Skeletal muscle tissue (tissue), 4 donors: ENCODE results near the gene CRYZ. TPM values are rescaled to one million over a fixed set of nuclear protein-coding genes. Genes with fewer than 3 reads are reported as not detected.

ENCODE experiments used
- H3K27ac ChIP-seq: one replicate; pipeline ENCODE4 v1.7.0; 2013; ENCODE audit warnings: mild to moderate bottlenecking, low read depth, low read length, inconsistent platforms
- H3K27me3 ChIP-seq, 3 donors: one replicate each; pipeline ENCODE4 v1.7.0; 2013; ENCODE audit warnings: low read length in 3 of 3; ENCODE audit not compliant: control insufficient read depth in 3 of 3, insufficient read depth in 3 of 3
- H3K36me3 ChIP-seq, 3 donors: one replicate each; pipeline ENCODE4 v1.7.0; 2013; ENCODE audit warnings: low read length in 3 of 3; ENCODE audit not compliant: control insufficient read depth in 3 of 3, insufficient read depth in 3 of 3
- H3K4me1 ChIP-seq, 3 donors: one replicate each; pipeline ENCODE4 v1.7.0; 2013; ENCODE audit warnings: low read length in 3 of 3, mild to moderate bottlenecking in 3 of 3; ENCODE audit not compliant: control insufficient read depth in 3 of 3, insufficient read depth in 3 of 3
- H3K4me3 ChIP-seq, 3 donors: one replicate each; pipeline ENCODE4 v1.7.0; 2013; ENCODE audit warnings: low read length in 3 of 3
- H3K9ac ChIP-seq, 3 donors: one replicate each; pipeline ENCODE4 v1.7.0; 2013; ENCODE audit warnings: low read length in 3 of 3, mild to moderate bottlenecking in 3 of 3, moderate library complexity in 2 of 3, low read depth in 1 of 3
- H3K9me3 ChIP-seq, 3 donors: one replicate each; pipeline ENCODE4 v1.7.0; 2013; ENCODE audit warnings: low read length in 3 of 3; ENCODE audit not compliant: control insufficient read depth in 3 of 3
- total RNA-seq: library from RNA; depleted of rRNA; stranded (reverse); fragments of >200 nt; gene quantifications from one replicate; pipeline ENCODE4 v1.2.3, GENCODE V29; 2014
- donor health status: Osteomylitis.

CRYZ gene
- total RNA-seq, 1 donor from 2014 or later = 21.4 TPM

GRCh38 chr1:74689621-74690363, 43.1 kb downstream of the CRYZ start:
- H3K36me3 ChIP-seq = no peaks in the 10 kb centered on the region
- no peaks in the 10 kb centered on the region for H3K4me1 ChIP-seq
- no peak overlapping the region for H3K27ac ChIP-seq
- H3K4me3 ChIP-seq = no peak overlapping the region
- H3K27me3 ChIP-seq = no peaks in the 10 kb centered on the region
- H3K9me3 ChIP-seq = no peaks in the 10 kb centered on the region
- H3K9ac ChIP-seq = no peak overlapping the region

- H3K27me3 ChIP-seq = no peaks in the 10 kb centered on the region
- H3K27ac ChIP-seq = no peak overlapping the region
- no peak overlapping the region for H3K4me3 ChIP-seq
- H3K36me3 ChIP-seq = no peaks in the 10 kb centered on the region
- no peak overlapping the region for H3K9ac ChIP-seq
- H3K9me3 ChIP-seq = no peaks in the 10 kb centered on the region
- H3K4me1 ChIP-seq = no peaks in the 10 kb centered on the region
Measured at GRCh38 chr1:74686928-74687327, 45.9 kb downstream of the CRYZ start.

GRCh38 chr1:74684301-74684700, 48.5 kb downstream of the CRYZ start:
- Histone ChIP-seq H3K4me3 (no peak overlapping the region), H3K27me3 (no peaks in the 10 kb centered on the region)

GRCh38 chr1:74683656-74684055, 49.2 kb downstream of the CRYZ start:
- no peak overlapping the region for H3K4me3 ChIP-seq
- H3K27me3 ChIP-seq = no peaks in the 10 kb centered on the region
- no peaks in the 10 kb centered on the region for H3K4me1 ChIP-seq
- H3K36me3 ChIP-seq = no peaks in the 10 kb centered on the region
- H3K9ac ChIP-seq = no peak overlapping the region
- no peaks in the 10 kb centered on the region for H3K9me3 ChIP-seq
- H3K27ac ChIP-seq = no peak overlapping the region

More at GRCh38 chr1:74684301-74684700, 48.5 kb downstream of the CRYZ start:
- Histone ChIP-seq H3K9ac (no peak overlapping the region), H3K36me3 (no peaks in the 10 kb centered on the region), H3K27ac (no peak overlapping the region), H3K9me3 (no peaks in the 10 kb centered on the region), H3K4me1 (no peaks in the 10 kb centered on the region)

- Histone ChIP-seq H3K27me3 (no peaks in the 10 kb centered on the region), H3K9me3 (no peaks in the 10 kb centered on the region), H3K4me1 (no peaks in the 10 kb centered on the region), H3K36me3 (no peaks in the 10 kb centered on the region), H3K9ac (no peak overlapping the region), H3K27ac (no peak overlapping the region), H3K4me3 (no peak overlapping the region)
Measured at GRCh38 chr1:74681851-74682250, 51.0 kb downstream of the CRYZ start.

- H3K9ac ChIP-seq = no peak overlapping the region
- no peaks in the 10 kb centered on the region for H3K9me3 ChIP-seq
- no peaks in the 10 kb centered on the region for H3K4me1 ChIP-seq
- H3K27ac ChIP-seq = no peak overlapping the region
- no peaks in the 10 kb centered on the region for H3K27me3 ChIP-seq
- H3K4me3 ChIP-seq = no peak overlapping the region
- H3K36me3 ChIP-seq = no peaks in the 10 kb centered on the region
Measured at GRCh38 chr1:74681449-74681848, 51.4 kb downstream of the CRYZ start.

GRCh38 chr1:74681001-74681400, 51.8 kb downstream of the CRYZ start:
- Histone ChIP-seq H3K9me3 (no peaks in the 10 kb centered on the region), H3K27me3 (no peaks in the 10 kb centered on the region), H3K9ac (no peak overlapping the region), H3K4me3 (no peak overlapping the region), H3K27ac (no peak overlapping the region), H3K4me1 (no peaks in the 10 kb centered on the region), H3K36me3 (no peaks in the 10 kb centered on the region)

GRCh38 chr1:74679811-74680210, 53.0 kb downstream of the CRYZ start:
- Histone ChIP-seq H3K4me1 (no peaks in the 10 kb centered on the region), H3K36me3 (no peaks in the 10 kb centered on the region), H3K4me3 (no peak overlapping the region), H3K27me3 (peaks cover under 1 to 3% (median 3%) of the 10 kb centered on the region in 3 donors), H3K27ac (no peak overlapping the region), H3K9ac (no peak overlapping the region), H3K9me3 (no peaks in the 10 kb centered on the region)

- Histone ChIP-seq H3K27me3 (peaks cover 9 to 17% (median 12%) of the 10 kb centered on the region in 3 donors), H3K9me3 (no peaks in the 10 kb centered on the region), H3K4me3 (no peak overlapping the region), H3K27ac (no peak overlapping the region), H3K9ac (no peak overlapping the region), H3K4me1 (peaks cover 0 to 5% (median 3%) of the 10 kb centered on the region in 3 donors), H3K36me3 (no peaks in the 10 kb centered on the region)
Measured at GRCh38 chr1:74677926-74678325, 54.9 kb downstream of the CRYZ start.

- Histone ChIP-seq H3K4me1 (peaks cover 0 to 5% (median 3%) of the 10 kb centered on the region in 3 donors), H3K4me3 (no peak overlapping the region), H3K27me3 (peaks cover 9 to 17% (median 12%) of the 10 kb centered on the region in 3 donors)
Measured at GRCh38 chr1:74674278-74675048, 58.4 kb downstream of the CRYZ start.

More at GRCh38 chr1:74674278-74675048, 58.4 kb downstream of the CRYZ start:
- Histone ChIP-seq H3K27ac (no peak overlapping the region), H3K36me3 (no peaks in the 10 kb centered on the region), H3K9ac (no peak overlapping the region), H3K9me3 (no peaks in the 10 kb centered on the region)
